ENCODE data around the gene PUS10. TPM values are rescaled to one million over a fixed set of nuclear protein-coding genes. Genes with fewer than 3 reads are reported as not detected.
"Not testable (repeated sequence)": the region's sequence is repeated elsewhere in the genome, so short reads cannot be mapped to it uniquely, and the experiment has no call there.

Gene PUS10
- polyA plus RNA-seq, 2 of the 4 experiments (the other 2 are of a cell fraction), result 3.3 to 9.3 TPM

- WGBS (ENCODE audit: missing lambda C conversion rate), result 69% methylated on average over 3 of the region's 3 CpGs
- DNase-seq (ENCODE audit: low read depth in 1 of 2, low spot score in 1 of 2) (no peak), ATAC-seq (no peak), FAIRE-seq (no peak)
- no peak overlapping the region for H3K4me3 ChIP-seq
- peaks cover 31% of the 10 kb centered on the region for H3K4me1 ChIP-seq
- no peaks in the 10 kb centered on the region for H3K9me3 ChIP-seq
- peak overlapping the region in 1 of 2 experiments; percentile 73; a peak in 2 of 6 replicates for H3K27ac ChIP-seq
- CTCF ChIA-PET, result interaction anchor here (2.8 kb wide), 1 partner anchor 15 kb away, joined by 9 read pairs; no protein-coding TSS in a partner anchor
- peak overlapping the region; percentile 37; the same call in 1 of the 3 replicates for H3K4me2 ChIP-seq
- TF ChIP-seq CHD4 (IDR thresholded peaks at IDR 0.05; ENCODE audit: borderline replicate concordance), result no peak
- TF ChIP-seq, protein P1, sequence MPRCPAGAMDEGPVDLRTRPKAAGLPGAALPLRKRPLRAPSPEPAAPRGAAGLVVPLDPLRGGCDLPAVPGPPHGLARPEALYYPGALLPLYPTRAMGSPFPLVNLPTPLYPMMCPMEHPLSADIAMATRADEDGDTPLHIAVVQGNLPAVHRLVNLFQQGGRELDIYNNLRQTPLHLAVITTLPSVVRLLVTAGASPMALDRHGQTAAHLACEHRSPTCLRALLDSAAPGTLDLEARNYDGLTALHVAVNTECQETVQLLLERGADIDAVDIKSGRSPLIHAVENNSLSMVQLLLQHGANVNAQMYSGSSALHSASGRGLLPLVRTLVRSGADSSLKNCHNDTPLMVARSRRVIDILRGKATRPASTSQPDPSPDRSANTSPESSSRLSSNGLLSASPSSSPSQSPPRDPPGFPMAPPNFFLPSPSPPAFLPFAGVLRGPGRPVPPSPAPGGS (IDR thresholded peaks at IDR 0.05), result no peak
- TF ChIP-seq, protein P2, sequence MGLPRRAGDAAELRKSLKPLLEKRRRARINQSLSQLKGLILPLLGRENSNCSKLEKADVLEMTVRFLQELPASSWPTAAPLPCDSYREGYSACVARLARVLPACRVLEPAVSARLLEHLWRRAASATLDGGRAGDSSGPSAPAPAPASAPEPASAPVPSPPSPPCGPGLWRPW (IDR thresholded peaks at IDR 0.05), result no peak
- no peak for TF ChIP-seq ESRRA (IDR thresholded peaks at IDR 0.05; ENCODE audit: borderline replicate concordance, low read length)
- TF ChIP-seq RAD21 (conservative IDR thresholded peaks at IDR 0.05 in 1 of 2, IDR thresholded peaks at IDR 0.05 in 1 of 2), result no peak
- no peak for TF ChIP-seq JUN (IDR thresholded peaks at IDR 0.05)
- no peak for TF ChIP-seq EHMT2 (IDR thresholded peaks at IDR 0.05; ENCODE audit: low read depth)
- TF ChIP-seq, protein P3, sequence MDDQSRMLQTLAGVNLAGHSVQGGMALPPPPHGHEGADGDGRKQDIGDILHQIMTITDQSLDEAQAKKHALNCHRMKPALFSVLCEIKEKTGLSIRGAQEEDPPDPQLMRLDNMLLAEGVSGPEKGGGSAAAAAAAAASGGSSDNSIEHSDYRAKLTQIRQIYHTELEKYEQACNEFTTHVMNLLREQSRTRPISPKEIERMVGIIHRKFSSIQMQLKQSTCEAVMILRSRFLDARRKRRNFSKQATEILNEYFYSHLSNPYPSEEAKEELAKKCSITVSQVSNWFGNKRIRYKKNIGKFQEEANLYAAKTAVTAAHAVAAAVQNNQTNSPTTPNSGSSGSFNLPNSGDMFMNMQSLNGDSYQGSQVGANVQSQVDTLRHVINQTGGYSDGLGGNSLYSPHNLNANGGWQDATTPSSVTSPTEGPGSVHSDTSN (IDR thresholded peaks at IDR 0.05), result no peak
- no peak for TF ChIP-seq ELK1 (IDR thresholded peaks at IDR 0.05; ENCODE audit: low read depth, low read length)
- TF ChIP-seq POLR2A (IDR thresholded peaks at IDR 0.05; ENCODE audit: low read length), result no peak
- no peak for TF ChIP-seq ZC3H11A (IDR thresholded peaks at IDR 0.05)
- TF ChIP-seq ATOH8 (CRISPR knock-in tag; IDR thresholded peaks at IDR 0.05; ENCODE audit: low read depth), result no peak
- POLR2A ChIA-PET, result no interaction called here
Measured at GRCh38 chr2:61013382-61013781, 4.7 kb downstream of the PUS10 start.

DNA sequence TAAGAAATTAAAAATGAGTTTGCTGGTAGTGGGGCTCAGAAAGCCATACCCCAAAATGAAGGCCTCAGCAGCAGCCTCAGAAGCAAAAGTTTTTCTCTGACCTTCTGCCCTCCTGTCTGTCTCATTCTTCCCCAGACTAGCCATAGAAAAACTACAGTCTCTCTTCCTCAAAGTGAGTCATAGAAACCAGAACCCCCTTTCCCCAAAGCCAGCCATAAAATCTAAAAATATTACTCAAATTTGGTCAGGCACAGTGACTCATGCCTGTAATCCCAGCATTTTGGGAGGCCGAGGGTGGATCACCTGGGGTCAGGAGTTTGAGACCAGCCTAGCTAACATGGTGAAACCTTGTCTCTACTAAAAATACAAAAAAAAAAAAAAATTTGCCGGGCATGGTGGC, 5.8 kb downstream of the PUS10 start:
- Histone ChIP-seq H3K4me2 (peak overlapping the region; percentile 37), H3K4me1 (peaks cover 31% of the 10 kb centered on the region), H3K27ac (peak overlapping the region; percentile 36 to 73; a peak in 4 of 6 replicates)
- POLR2A ChIA-PET, H3K9me3 ChIP-seq, FAIRE-seq, H3K4me3 ChIP-seq: not testable (repeated sequence)
- ATAC-seq, result peak in 1 of 2 experiments; percentile 30; a peak in 2 of 6 replicates
- 0 out of 4 replicates have a peak, but pooled peaks of 1 of the 2 experiments have one; percentile 14 for TF ChIP-seq CEBPB (IDR thresholded peaks at IDR 0.05)
- TF ChIP-seq FOSL2 (IDR thresholded peaks at IDR 0.05), result peak; percentile 62; the same call in 1 of the 2 replicates
- TF ChIP-seq FOSL2 (CRISPR knock-in tag; IDR thresholded peaks at IDR 0.05), result peak; percentile 85
- peak; percentile 55 for TF ChIP-seq JUNB (IDR thresholded peaks at IDR 0.05)
- CTCF ChIA-PET, result interaction anchor here (0.6 to 2.8 kb wide), 2 partner anchors 13 to 883 kb away, joined by 4 to 9 read pairs; no protein-coding TSS in a partner anchor
- peak in 1 of 2 experiments; percentile 57 for DNase-seq (ENCODE audit: low read depth in 1 of 2, low spot score in 1 of 2)
- WGBS (ENCODE audit: missing lambda C conversion rate), result 44% methylated on average over 2 of the region's 2 CpGs

DNA sequence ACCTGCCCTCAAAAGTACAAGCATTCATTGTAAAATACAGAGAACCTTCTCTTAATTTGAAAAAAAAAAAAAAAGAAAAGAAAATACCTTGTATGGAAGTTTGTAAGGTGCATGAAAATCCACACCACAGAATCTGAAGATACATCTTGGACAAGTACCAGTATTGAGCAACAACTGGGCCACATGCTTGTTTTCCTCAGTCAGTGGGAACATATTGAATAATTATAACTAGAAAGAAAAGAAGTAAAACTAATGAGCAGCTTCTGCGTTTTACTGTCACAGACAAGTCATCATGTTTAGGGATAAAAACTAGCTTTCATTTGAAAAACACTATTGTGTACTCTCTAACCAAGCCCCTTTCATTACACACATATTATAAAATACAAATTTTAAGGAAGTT, 6.4 kb downstream of the PUS10 start:
- no peak for ATAC-seq
- H3K4me1 ChIP-seq, result peaks cover 34% of the 10 kb centered on the region
- no peak overlapping the region for H3K4me3 ChIP-seq
- DNase-seq (ENCODE audit: low read depth in 1 of 2, low spot score in 1 of 2), result no peak
- peak overlapping the region; percentile 36 to 73; a peak in 3 of 6 replicates for H3K27ac ChIP-seq
- CTCF ChIA-PET, result interaction anchor here (2.8 kb wide), 1 partner anchor 13 kb away, joined by 9 read pairs; no protein-coding TSS in a partner anchor
- peak overlapping the region; percentile 37 for H3K4me2 ChIP-seq
- no peak for TF ChIP-seq RFX5 (IDR thresholded peaks at IDR 0.05)
- TF ChIP-seq MAX (IDR thresholded peaks at IDR 0.05), result no peak
- TF ChIP-seq CEBPB (IDR thresholded peaks at IDR 0.05), result peak; percentile 15 to 50; a peak in 2 of 4 replicates
- no peak for FAIRE-seq
- no peaks in the 10 kb centered on the region for H3K9me3 ChIP-seq
- POLR2A ChIA-PET, result no interaction called here
- 88% methylated on average over 1 of the region's 1 CpG for WGBS (ENCODE audit: missing lambda C conversion rate)

Data from A549 (cell line).